ENCODE results near the gene NDUFA8. TPM values are rescaled to one million over a fixed set of nuclear protein-coding genes. Genes with fewer than 3 reads are reported as not detected.

NDUFA8 gene
- total and polyA plus RNA-seq, 8 donors = 42.9 to 61.5 (median 49.9) TPM

- TF ChIP-seq, protein P1, sequence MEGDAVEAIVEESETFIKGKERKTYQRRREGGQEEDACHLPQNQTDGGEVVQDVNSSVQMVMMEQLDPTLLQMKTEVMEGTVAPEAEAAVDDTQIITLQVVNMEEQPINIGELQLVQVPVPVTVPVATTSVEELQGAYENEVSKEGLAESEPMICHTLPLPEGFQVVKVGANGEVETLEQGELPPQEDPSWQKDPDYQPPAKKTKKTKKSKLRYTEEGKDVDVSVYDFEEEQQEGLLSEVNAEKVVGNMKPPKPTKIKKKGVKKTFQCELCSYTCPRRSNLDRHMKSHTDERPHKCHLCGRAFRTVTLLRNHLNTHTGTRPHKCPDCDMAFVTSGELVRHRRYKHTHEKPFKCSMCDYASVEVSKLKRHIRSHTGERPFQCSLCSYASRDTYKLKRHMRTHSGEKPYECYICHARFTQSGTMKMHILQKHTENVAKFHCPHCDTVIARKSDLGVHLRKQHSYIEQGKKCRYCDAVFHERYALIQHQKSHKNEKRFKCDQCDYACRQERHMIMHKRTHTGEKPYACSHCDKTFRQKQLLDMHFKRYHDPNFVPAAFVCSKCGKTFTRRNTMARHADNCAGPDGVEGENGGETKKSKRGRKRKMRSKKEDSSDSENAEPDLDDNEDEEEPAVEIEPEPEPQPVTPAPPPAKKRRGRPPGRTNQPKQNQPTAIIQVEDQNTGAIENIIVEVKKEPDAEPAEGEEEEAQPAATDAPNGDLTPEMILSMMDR (IDR thresholded peaks at IDR 0.05) = no peak
- Histone ChIP-seq H3K36me3 (peaks cover 0 to 64% of the 10 kb centered on the region in 2 donors), H3K27me3 (no peaks in the 10 kb centered on the region), H3K4me3 (no peak overlapping the region), H3K4me1 (peaks cover 6 to 10% of the 10 kb centered on the region in 2 donors), H3K27ac (no peak overlapping the region), H3K9me3 (no peaks in the 10 kb centered on the region)
- ATAC-seq (peak; percentile 76), DNase-seq (no peak)
- intact Hi-C loops (cut with DNase I) = no loop called here
These were observed 16.3 kb downstream of the NDUFA8 start for GRCh38 chr9:122143296-122143695.

- H3K9me3 ChIP-seq = no peaks in the 10 kb centered on the region
- H3K27ac ChIP-seq = no peak overlapping the region
- no peak overlapping the region for H3K4me3 ChIP-seq
- peaks cover 0 to 49% of the 10 kb centered on the region in 2 donors for H3K36me3 ChIP-seq
- DNase-seq (no peak), ATAC-seq (no peak)
- H3K27me3 ChIP-seq = no peaks in the 10 kb centered on the region
- TF ChIP-seq, protein P1 (IDR thresholded peaks at IDR 0.05) = no peak
- intact Hi-C loops (cut with DNase I) = no loop called here
- H3K4me1 ChIP-seq = peaks cover 6 to 10% of the 10 kb centered on the region in 2 donors
These were observed 17.9 kb downstream of the NDUFA8 start for GRCh38 chr9:122141671-122142070.

DNA sequence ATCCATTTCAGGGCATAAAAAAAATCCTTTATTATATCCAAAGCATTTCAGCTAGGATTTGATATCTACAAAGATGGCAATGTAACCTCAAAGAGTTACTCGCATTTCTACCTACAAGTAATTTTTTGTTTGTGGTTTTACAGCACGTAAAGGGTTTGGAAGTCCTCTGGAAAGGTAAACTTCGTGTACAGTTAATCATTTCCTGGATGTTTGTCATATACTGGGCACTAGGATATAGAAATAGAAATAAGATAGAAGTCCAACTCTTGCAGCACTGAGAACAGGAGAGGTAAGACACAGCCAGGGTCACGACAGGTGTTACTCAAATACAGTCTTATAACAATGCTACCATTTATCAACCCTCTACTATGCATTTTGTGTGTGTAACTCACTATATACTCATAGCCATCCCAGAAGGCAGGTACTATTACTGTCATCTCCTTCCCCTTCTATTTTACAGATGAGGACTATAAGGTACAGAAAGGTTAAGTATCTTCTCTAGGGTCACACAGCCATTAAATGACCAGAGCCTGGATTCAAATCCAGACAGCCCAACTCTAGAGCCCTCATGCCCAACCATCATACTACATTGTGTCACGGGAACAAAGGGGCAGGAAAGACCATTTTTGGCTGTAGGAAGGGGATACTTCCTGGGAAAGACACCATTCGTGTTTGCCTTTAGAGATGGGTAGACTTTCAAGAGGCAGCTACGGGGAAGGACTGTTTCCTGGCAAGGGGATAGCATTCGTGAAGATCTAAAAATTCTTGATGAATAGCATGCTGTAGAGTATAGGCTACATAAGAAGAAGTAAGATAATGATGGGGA lies 19.0 kb downstream of the NDUFA8 start:
- Histone ChIP-seq H3K36me3 (peaks cover 0 to 38% of the 10 kb centered on the region in 2 donors), H3K4me3 (no peak overlapping the region), H3K4me1 (peaks cover 6 to 10% of the 10 kb centered on the region in 2 donors), H3K27me3 (no peaks in the 10 kb centered on the region), H3K9me3 (no peaks in the 10 kb centered on the region), H3K27ac (no peak overlapping the region)
- ATAC-seq = no peak
- TF ChIP-seq, protein P1 (IDR thresholded peaks at IDR 0.05) = no peak
- DNase-seq = no peak
- intact Hi-C loops (cut with DNase I) = no loop called here

- Histone ChIP-seq H3K27ac (no peak overlapping the region), H3K9me3 (no peaks in the 10 kb centered on the region), H3K27me3 (no peaks in the 10 kb centered on the region), H3K4me1 (peaks cover 5 to 6% of the 10 kb centered on the region in 2 donors), H3K4me3 (no peak overlapping the region), H3K36me3 (peaks cover 0 to 19% of the 10 kb centered on the region in 2 donors)
- intact Hi-C loops (cut with DNase I) = no loop called here
- TF ChIP-seq, protein P1 (IDR thresholded peaks at IDR 0.05) = no peak
- ATAC-seq (no peak), DNase-seq (no peak)
These were observed 20.9 kb downstream of the NDUFA8 start for GRCh38 chr9:122138560-122139268.

GRCh38 chr9:122135529-122135859 lies 24.1 kb downstream of the NDUFA8 start:
- no peak for ATAC-seq
- Histone ChIP-seq H3K4me1 (peaks cover 0 to 4% of the 10 kb centered on the region in 2 donors), H3K4me3 (no peak overlapping the region), H3K27me3 (peaks cover 0 to 10% of the 10 kb centered on the region in 2 donors), H3K27ac (no peak overlapping the region), H3K9me3 (no peaks in the 10 kb centered on the region), H3K36me3 (no peaks in the 10 kb centered on the region)
- intact Hi-C loops (cut with DNase I) = no loop called here
- TF ChIP-seq, protein P1 (IDR thresholded peaks at IDR 0.05) = no peak
- DNase-seq = no peak
